Measurements from ENCODE around the gene CMPK2. TPM values are rescaled to one million over a fixed set of nuclear protein-coding genes. Genes with fewer than 3 reads are reported as not detected.

Gene CMPK2
- total and polyA plus RNA-seq, 9 of the 15 experiments (the other 6 are each of a cell fraction or from before 2014, with no cell fraction given) = 2.6 to 10.5 (median 5.0) TPM

DNA sequence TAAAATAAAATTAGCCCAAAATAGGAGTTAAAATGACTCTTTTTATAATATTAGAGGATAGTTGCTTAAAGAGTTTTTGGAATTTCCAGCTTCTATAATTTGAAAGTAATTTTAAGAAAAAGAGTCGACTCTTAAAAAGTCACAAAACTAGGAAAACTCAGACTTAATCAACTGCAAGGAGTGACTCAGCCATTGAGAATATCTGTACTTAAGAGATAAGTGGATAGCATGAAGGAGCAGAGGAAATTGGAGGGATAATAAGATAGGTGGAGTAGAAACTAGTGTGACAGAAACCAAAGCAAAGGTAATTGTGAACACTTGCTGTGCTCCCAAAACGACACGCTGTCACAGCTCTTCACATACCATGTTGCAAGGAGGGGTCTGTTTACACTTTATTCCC, 20.3 kb upstream of the CMPK2 start:
- Histone ChIP-seq H3K9ac (ENCODE audit: insufficient read depth in 1 of 2, low read depth in 2 of 2, low read length in 2 of 2) (peak overlapping the region in 1 of 2 experiments; percentile 15; a peak in 2 of 4 replicates), H3K27me3 (ENCODE audit: control insufficient read depth in 2 of 2, insufficient read depth in 2 of 2, low read length in 2 of 2) (no peaks in the 10 kb centered on the region), H3K4me3 (no peak overlapping the region), H3K27ac (ENCODE audit: extremely low read depth, low read depth, low read length) (peak overlapping the region; percentile 65), H3K9me1 (ENCODE audit: control insufficient read depth, insufficient read depth, low read length) (no peaks in the 10 kb centered on the region), H3K4me2 (ENCODE audit: insufficient read depth, low read length) (peak overlapping the region; percentile 67), H3K4me1 (replicated peaks in 1 of 2; ENCODE audit: control insufficient read depth in 2 of 2, insufficient read depth in 2 of 2, low read length in 2 of 2) (peaks cover 24 to 78% of the 10 kb centered on the region in 2 experiments), H2AFZ (ENCODE audit: low read depth, low read length) (peak overlapping the region; percentile 10; the same call in 1 of the 2 replicates), H3K36me3 (ENCODE audit: control insufficient read depth, insufficient read depth, low read length) (no peaks in the 10 kb centered on the region), H3K79me2 (ENCODE audit: control insufficient read depth, insufficient read depth, low read length) (no peaks in the 10 kb centered on the region), H4K20me1 (replicated peaks; ENCODE audit: control insufficient read depth, insufficient read depth, low read length) (no peaks in the 10 kb centered on the region), H3K9me3 (replicated peaks; ENCODE audit: control insufficient read depth, insufficient read depth, low read depth, low read length) (no peaks in the 10 kb centered on the region)
- intact Hi-C loops (cut with micrococcal nuclease) = no loop called here
- FAIRE-seq = peak; percentile 81
- ChIA-PET POLR2A (no interaction called here), CTCF (ENCODE audit: low intra/inter-chr PET ratio) (no interaction called here)
- in situ Hi-C loops (cut with MboI) = no loop called here
- WGBS (ENCODE audit: insufficient coverage, low coverage, missing lambda C conversion rate) = 0% methylated on average over 3 of the region's 3 CpGs
- ATAC-seq = peak; percentile 68
- peak; percentile 67 to 75 (median 70) for DNase-seq (ENCODE audit: extremely low read depth in 1 of 4, low spot score in 3 of 4)
- no TSS peak for BruUV-seq (replicated peaks)
- TF ChIP-seq COPS2 (conservative IDR thresholded peaks at IDR 0.05) (no peak), NCOR1 (IDR thresholded peaks at IDR 0.05) (peak; percentile 82), SMARCC2 (IDR thresholded peaks at IDR 0.05; ENCODE audit: low read depth) (peak; percentile 87), ZNF121 (CRISPR knock-in tag; conservative IDR thresholded peaks at IDR 0.05) (no peak), POLR3G (IDR thresholded peaks at IDR 0.05; ENCODE audit: extremely low read depth, insufficient read length, insufficient replicate concordance) (no peak), SIRT6 (IDR thresholded peaks at IDR 0.05; ENCODE audit: low read depth, low read length) (no peak), RBM22 (IDR thresholded peaks at IDR 0.05; ENCODE audit: low read depth, low read length, poor library complexity, severe bottlenecking) (no peak), ZSCAN29 (IDR thresholded peaks at IDR 0.05) (no peak), PCBP2 (IDR thresholded peaks at IDR 0.05; ENCODE audit: low read depth, low read length, poor library complexity, severe bottlenecking) (no peak), GATAD2B (IDR thresholded peaks at IDR 0.05; ENCODE audit: borderline replicate concordance) (peak; percentile 63; the same call in 1 of the 2 replicates), MIER1 (IDR thresholded peaks at IDR 0.05; ENCODE audit: low read depth) (no peak), BCL6 (CRISPR knock-in tag; IDR thresholded peaks at IDR 0.05) (no peak), ATF7 (IDR thresholded peaks at IDR 0.05) (0 out of 2 replicates have a peak, but pooled peaks have one; percentile 27), MCM3 (IDR thresholded peaks at IDR 0.05) (no peak), POLR2G (IDR thresholded peaks at IDR 0.05; ENCODE audit: low read depth, low read length) (no peak), MTA2 (IDR thresholded peaks at IDR 0.05; ENCODE audit: low read depth) (peak; percentile 83), SMARCA5 (IDR thresholded peaks at IDR 0.05) (no peak), HLTF (IDR thresholded peaks at IDR 0.05) (no peak), BRD9 (IDR thresholded peaks at IDR 0.05; ENCODE audit: low read depth, partially characterized antibody) (no peak), FOXJ3 (CRISPR knock-in tag; IDR thresholded peaks at IDR 0.05) (no peak)
- TF ChIP-seq, protein P1, sequence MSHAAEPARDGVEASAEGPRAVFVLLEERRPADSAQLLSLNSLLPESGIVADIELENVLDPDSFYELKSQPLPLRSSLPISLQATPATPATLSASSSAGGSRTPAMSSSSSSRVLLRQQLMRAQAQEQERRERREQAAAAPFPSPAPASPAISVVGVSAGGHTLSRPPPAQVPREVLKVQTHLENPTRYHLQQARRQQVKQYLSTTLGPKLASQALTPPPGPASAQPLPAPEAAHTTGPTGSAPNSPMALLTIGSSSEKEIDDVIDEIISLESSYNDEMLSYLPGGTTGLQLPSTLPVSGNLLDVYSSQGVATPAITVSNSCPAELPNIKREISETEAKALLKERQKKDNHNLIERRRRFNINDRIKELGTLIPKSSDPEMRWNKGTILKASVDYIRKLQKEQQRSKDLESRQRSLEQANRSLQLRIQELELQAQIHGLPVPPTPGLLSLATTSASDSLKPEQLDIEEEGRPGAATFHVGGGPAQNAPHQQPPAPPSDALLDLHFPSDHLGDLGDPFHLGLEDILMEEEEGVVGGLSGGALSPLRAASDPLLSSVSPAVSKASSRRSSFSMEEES (CRISPR knock-in tag; IDR thresholded peaks at IDR 0.05) = no peak
- TF ChIP-seq, protein P2, sequence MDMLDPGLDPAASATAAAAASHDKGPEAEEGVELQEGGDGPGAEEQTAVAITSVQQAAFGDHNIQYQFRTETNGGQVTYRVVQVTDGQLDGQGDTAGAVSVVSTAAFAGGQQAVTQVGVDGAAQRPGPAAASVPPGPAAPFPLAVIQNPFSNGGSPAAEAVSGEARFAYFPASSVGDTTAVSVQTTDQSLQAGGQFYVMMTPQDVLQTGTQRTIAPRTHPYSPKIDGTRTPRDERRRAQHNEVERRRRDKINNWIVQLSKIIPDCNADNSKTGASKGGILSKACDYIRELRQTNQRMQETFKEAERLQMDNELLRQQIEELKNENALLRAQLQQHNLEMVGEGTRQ (CRISPR knock-in tag; IDR thresholded peaks at IDR 0.05) = no peak

Measured in K562 (cell line).